HepG2 (cell line): ENCODE data around the gene UAP1L1. TPM values are rescaled to one million over a fixed set of nuclear protein-coding genes. Genes with fewer than 3 reads are reported as not detected.

Experiments used
- BCLAF1 ChIP-seq: fragments of 450-650 bp; IDR thresholded peaks from 2 replicates; pipeline ENCODE4 v1.6.1; 2017; ENCODE audit warnings: mild to moderate bottlenecking
- ELF4 ChIP-seq: sonication (generic); formaldehyde crosslinking; IDR thresholded peaks from 2 replicates; pipeline ENCODE4 v1.5.0; 2020; ENCODE audit warnings: missing genetic modification reagents, mild to moderate bottlenecking, moderate library complexity, borderline replicate concordance
- HMGXB3 ChIP-seq: sonication (generic); formaldehyde crosslinking; IDR thresholded peaks from 2 replicates; pipeline ENCODE4 v1.4.0; 2020; ENCODE audit warnings: missing genetic modification reagents, borderline replicate concordance
- HOXA3 ChIP-seq: sonication (generic); formaldehyde crosslinking; IDR thresholded peaks from 2 replicates; pipeline ENCODE4 v1.5.0; 2020; ENCODE audit warnings: missing genetic modification reagents
- MEIS1 ChIP-seq: sonication (generic); formaldehyde crosslinking; IDR thresholded peaks from 2 replicates; pipeline ENCODE4 v1.9.0; 2021; ENCODE audit warnings: mild to moderate bottlenecking, missing genetic modification reagents, moderate library complexity, borderline replicate concordance
- NAIF1 ChIP-seq: sonication (generic); formaldehyde crosslinking; IDR thresholded peaks from 2 replicates; pipeline ENCODE4 v1.5.0; 2020; ENCODE audit warnings: mild to moderate bottlenecking, missing genetic modification reagents, borderline replicate concordance
- RAD21 ChIP-seq: fragments of 450-650 bp; formaldehyde crosslinking; IDR thresholded peaks from 2 replicates; pipeline ENCODE4 v1.5.0; 2020; ENCODE audit warnings: mild to moderate bottlenecking
- RXRB ChIP-seq: IDR thresholded peaks from 2 replicates; pipeline ENCODE4 v1.6.1; 2016; ENCODE audit warnings: borderline replicate concordance, missing genetic modification reagents, missing compliant biosample characterization
- SNAI1 ChIP-seq: sonication (generic); formaldehyde crosslinking; IDR thresholded peaks from 2 replicates; pipeline ENCODE4 v1.5.0; 2020; ENCODE audit warnings: mild to moderate bottlenecking, missing genetic modification reagents, borderline replicate concordance
- U2AF1 ChIP-seq: fragments of 200-400 bp; formaldehyde crosslinking; optimal IDR thresholded peaks from 2 replicates; pipeline ENCODE3; 2017; ENCODE audit warnings: mild to moderate bottlenecking, low read depth, low read length
- ZFP62 ChIP-seq: sonication (generic); formaldehyde crosslinking; IDR thresholded peaks from 2 replicates; pipeline ENCODE4 v1.4.0; 2020; ENCODE audit warnings: missing genetic modification reagents
- ZNF207 ChIP-seq: fragments of 450-650 bp; IDR thresholded peaks from 2 replicates; pipeline ENCODE4 v1.6.1; 2016; ENCODE audit warnings: antibody characterized with exemption, borderline replicate concordance
- ZNF350 ChIP-seq: sonication (generic); formaldehyde crosslinking; IDR thresholded peaks from 2 replicates; pipeline ENCODE4 v1.4.0; 2020; ENCODE audit warnings: mild to moderate bottlenecking, low read depth, missing genetic modification reagents, borderline replicate concordance
- ZNF501 ChIP-seq: sonication (generic); formaldehyde crosslinking; IDR thresholded peaks from 2 replicates; pipeline ENCODE4 v1.5.1; 2020; ENCODE audit warnings: mild to moderate bottlenecking, moderate library complexity, missing genetic modification reagents
- ZNF597 ChIP-seq: sonication (generic); formaldehyde crosslinking; IDR thresholded peaks from 2 replicates; pipeline ENCODE4 v1.5.0; 2020; ENCODE audit warnings: missing genetic modification reagents
- ZNF674 ChIP-seq: sonication (generic); formaldehyde crosslinking; IDR thresholded peaks from 2 replicates; pipeline ENCODE4 v1.5.0; 2020; ENCODE audit warnings: low read depth, mild to moderate bottlenecking, missing genetic modification reagents
- ZNF746 ChIP-seq: sonication (generic); formaldehyde crosslinking; IDR thresholded peaks from 2 replicates; pipeline ENCODE4 v1.8.0; 2022; ENCODE audit warnings: mild to moderate bottlenecking, missing genetic modification reagents
- polyA plus RNA-seq, 8 experiments: library from polyadenylated mRNA; depleted of rRNA in 3 of 8; stranded (reverse) in 7 of 8; unstranded in 1 of 8; fragments of >200 nt; fragmentation: Illumina TruSeq in 4 of 8; extraction: Trizol in 4 of 8; gene quantifications; 2 replicates each; pipeline versions ENCODE4 v1.2.1 to v1.2.3, GENCODE V29; 2011 to 2016; ENCODE audit warnings: low read depth in 4 of 8, missing spikeins in 1 of 8, mixed read lengths in 1 of 8; ENCODE audit not compliant: insufficient read depth in 1 of 8
- total RNA-seq, 5 experiments: library from RNA; depleted of rRNA; stranded (reverse); fragments of >200 nt; fragmentation: Illumina TruSeq; extraction: Trizol; gene quantifications; 2 replicates each; pipeline ENCODE4 v1.2.3, GENCODE V29; 2016; ENCODE audit warnings: low read depth in 1 of 5
- TF ChIP-seq, protein P1 (sequence below): sonication (generic); formaldehyde crosslinking; IDR thresholded peaks from 2 replicates; pipeline ENCODE4 v1.4.0; 2020; ENCODE audit warnings: missing genetic modification reagents

The UAP1L1 gene
- total and polyA plus RNA-seq, 2 of the 13 experiments (the other 11 are each of a cell fraction or from before 2014, with no cell fraction given), result 5.4 to 6.4 TPM

DNA sequence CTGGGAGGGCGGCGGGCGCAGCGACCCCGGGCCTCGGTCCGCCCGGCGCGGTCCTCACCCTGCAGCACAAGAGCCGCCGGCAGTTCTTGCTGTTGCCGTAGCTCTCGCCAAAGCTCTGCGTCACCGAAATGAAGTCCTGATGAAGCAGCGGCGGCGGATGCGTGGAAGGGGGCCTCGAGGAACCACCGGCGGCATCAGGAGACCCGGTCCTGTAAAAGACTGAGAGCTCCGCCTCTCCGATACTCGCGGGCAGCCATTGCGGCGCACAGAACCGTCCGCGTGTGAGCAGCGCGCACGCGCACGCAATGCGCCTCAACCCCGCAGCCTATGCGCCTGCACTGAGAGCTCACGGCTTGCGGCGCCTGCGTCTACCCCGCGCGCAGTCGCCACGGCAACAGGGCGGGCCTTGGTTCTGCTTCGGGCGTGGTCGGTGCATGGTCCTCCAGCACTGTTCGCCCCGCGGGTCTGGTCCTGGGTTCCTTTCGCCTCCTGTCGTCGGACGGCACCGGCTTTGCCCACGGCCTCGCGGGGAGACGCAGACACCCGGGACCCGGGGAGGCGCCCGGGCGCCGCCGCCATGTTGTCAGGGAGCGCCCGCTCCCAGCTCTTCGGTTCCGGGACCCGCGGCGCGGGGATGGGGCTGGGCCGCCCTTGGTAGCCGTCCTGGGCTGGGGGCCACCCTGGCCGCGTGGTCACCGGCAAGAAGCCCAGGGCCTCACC, 52.3 kb downstream of the UAP1L1 start (continued):
- TF ChIP-seq ZNF597 (CRISPR knock-in tag) (0 out of 2 replicates have a peak, but pooled peaks have one; percentile 37), U2AF1 (no peak), NAIF1 (peak; percentile 99), ZFP62 (CRISPR knock-in tag) (no peak), MEIS1 (peak; percentile 39; the same call in 1 of the 2 replicates), RAD21 (CRISPR knock-in tag) (peak; percentile 39), ZNF501 (CRISPR knock-in tag) (peak; percentile 78; the same call in 1 of the 2 replicates), ZNF350 (CRISPR knock-in tag) (no peak), BCLAF1 (no peak), SNAI1 (CRISPR knock-in tag) (0 out of 2 replicates have a peak, but pooled peaks have one; percentile 44), ZNF674 (CRISPR knock-in tag) (no peak; the same call in 1 of the 2 replicates), HMGXB3 (CRISPR knock-in tag) (peak; percentile 38; the same call in 1 of the 2 replicates), RXRB (CRISPR knock-in tag) (peak; percentile 59), ZNF207 (no peak), HOXA3 (peak; percentile 90), ZNF746 (CRISPR knock-in tag) (peak; percentile 32; the same call in 1 of the 2 replicates), ELF4 (CRISPR knock-in tag) (no peak)
- TF ChIP-seq, protein P1, sequence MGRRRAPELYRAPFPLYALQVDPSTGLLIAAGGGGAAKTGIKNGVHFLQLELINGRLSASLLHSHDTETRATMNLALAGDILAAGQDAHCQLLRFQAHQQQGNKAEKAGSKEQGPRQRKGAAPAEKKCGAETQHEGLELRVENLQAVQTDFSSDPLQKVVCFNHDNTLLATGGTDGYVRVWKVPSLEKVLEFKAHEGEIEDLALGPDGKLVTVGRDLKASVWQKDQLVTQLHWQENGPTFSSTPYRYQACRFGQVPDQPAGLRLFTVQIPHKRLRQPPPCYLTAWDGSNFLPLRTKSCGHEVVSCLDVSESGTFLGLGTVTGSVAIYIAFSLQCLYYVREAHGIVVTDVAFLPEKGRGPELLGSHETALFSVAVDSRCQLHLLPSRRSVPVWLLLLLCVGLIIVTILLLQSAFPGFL, result no peak
